T follicular helper cell (primary cell): ENCODE data around the gene GABRP.
"Not testable (repeated sequence)": the region's sequence is repeated elsewhere in the genome, so short reads cannot be mapped to it uniquely, and the experiment has no call there.

Experiments
- DNase-seq: peaks from one replicate; pipeline ENCODE4 v3.0.0-alpha.2; 2020; ENCODE audit warnings: low read depth
- total RNA-seq, 2 experiments: gene quantifications; one replicate each; lab custom pipeline; 2026; lab: John Stamatoyannopoulos, UW

The GABRP gene
- total RNA-seq, result 0 reads per million in 2 experiments

GRCh38 chr5:170783498-170784247, at the start of gene GABRP:
GABRP (plus strand) TSS chr5:170783725; CDS start chr5:170788616, 4,891 bp downstream.
- DNase-seq, result no peak

DNA sequence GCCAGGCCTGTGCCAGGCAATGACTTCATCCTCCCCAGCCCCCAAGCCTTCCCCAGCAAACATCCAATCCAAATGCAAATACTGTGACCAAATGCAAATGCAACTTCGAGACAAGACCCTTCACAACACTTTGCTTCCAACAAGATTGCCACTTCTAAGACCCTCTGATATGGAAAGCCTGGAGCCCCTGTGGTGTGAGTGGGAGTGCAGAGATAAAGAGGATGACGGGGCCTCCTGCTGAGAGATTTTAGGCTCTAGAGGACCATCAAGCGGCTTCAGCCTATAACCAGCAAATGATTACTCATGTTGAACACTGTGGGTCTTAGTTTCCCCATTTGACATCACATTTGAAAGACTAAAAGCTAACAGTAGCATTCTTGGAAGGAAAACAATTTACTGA, 46.6 kb upstream of the GABRP start:
- no peak for DNase-seq

- no peak for DNase-seq
These were observed 45.9 kb upstream of the GABRP start for GRCh38 chr5:170737591-170737990.

DNA sequence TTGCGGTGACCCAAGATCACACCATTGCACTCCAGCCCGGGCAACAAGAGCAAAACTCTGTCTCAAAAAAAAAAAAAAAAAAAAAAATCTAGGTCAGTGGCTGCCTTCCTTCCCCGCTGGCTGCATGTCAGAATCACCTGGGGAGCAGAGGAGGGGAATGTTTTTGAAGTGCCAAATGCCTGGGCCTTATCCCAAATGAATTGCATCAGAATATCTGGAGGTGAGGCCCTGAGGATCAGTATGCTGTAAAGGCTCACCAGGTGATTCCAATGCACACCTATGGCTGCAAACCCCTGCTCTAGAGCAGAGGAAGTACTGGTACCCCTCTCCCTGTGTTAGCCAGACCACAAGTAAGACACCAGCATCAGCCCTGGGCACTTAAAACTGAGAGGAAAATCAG, 44.7 kb upstream of the GABRP start:
- no peak for DNase-seq

DNA sequence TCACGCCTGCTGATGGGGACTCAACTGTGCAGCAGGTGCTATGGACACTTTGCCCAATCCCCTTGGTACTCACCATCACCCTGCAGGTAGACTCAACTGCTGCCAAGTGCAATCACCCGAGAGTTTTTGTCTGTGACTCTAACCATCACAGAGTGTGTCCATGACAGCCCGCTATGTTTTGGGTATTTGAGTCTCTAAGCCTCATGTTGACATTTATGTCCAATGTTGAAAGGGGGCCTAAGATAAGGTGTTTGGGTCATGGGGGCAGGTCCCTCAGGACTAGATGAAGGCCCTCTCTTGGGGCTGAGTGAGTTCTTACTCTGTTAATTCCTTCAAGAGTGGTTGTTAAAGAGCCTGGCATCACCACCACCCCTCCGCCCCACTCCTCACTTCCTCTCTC, 44.1 kb upstream of the GABRP start:
- DNase-seq, result no peak

- no peak for DNase-seq
These were observed 42.8 kb upstream of the GABRP start for GRCh38 chr5:170740551-170741205.

- DNase-seq, result no peak
These were observed 41.7 kb upstream of the GABRP start for GRCh38 chr5:170741801-170742200.

- DNase-seq, result no peak
These were observed 39.7 kb upstream of the GABRP start for GRCh38 chr5:170743876-170744212.

DNA sequence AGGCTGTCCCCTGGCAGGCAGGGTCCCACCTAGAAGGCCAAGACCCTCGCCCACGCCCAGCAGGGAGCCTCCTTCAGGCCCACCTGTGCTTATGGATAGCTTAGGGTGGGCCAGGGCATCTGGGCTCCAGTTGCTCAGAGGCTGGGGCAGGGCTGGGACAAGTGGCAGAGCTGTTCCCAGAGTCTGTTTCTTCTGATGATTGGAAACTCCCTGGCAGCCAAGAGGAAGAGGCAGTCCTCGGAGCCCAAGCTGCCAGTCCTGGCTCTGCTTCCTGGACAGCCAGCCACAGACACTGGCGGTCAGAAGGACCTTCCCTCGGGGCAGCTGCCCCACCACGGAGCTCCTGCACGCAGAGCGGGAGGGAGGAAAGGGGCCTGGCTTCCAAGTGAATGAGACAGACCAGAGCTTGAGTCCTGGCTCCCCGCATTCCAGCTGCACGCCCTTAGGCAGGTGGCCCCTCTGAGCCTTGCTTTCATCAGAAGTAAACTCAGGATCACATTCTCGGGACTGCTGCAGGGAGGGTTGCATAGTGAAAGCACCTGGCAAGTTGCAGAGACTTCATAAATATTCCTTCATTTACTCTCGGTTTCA, 37.9 kb upstream of the GABRP start:
- DNase-seq, result no peak

- DNase-seq, result no peak
These were observed 37.2 kb upstream of the GABRP start for GRCh38 chr5:170746075-170746960.

GRCh38 chr5:170746961-170747340, 36.6 kb upstream of the GABRP start:
- DNase-seq, result no peak

- DNase-seq, result no peak
These were observed 36.2 kb upstream of the GABRP start for GRCh38 chr5:170747357-170747756.

DNA sequence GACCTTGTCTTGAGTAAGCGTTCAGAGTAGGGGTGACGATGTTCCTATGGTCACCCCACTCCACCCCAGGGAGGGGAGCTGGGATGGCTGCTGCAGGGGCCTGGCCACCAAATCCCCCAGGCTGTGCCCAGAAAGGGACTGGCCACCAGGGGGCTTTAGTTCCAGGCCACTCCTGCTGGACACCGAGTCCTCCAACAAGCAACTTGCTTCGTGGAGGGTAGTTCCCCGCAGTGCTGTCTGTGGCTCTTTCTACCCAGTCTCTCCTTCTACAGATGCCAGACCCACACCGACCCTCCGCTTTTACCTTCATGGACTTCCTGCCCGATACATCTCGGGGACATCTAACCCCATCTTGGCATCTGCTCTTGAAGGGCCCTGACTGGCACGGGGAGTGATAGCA, 35.7 kb upstream of the GABRP start:
- no peak for DNase-seq

- DNase-seq, result no peak
These were observed 34.5 kb upstream of the GABRP start for GRCh38 chr5:170748951-170749471.

GRCh38 chr5:170749911-170750431, 33.6 kb upstream of the GABRP start:
- DNase-seq, result no peak

DNA sequence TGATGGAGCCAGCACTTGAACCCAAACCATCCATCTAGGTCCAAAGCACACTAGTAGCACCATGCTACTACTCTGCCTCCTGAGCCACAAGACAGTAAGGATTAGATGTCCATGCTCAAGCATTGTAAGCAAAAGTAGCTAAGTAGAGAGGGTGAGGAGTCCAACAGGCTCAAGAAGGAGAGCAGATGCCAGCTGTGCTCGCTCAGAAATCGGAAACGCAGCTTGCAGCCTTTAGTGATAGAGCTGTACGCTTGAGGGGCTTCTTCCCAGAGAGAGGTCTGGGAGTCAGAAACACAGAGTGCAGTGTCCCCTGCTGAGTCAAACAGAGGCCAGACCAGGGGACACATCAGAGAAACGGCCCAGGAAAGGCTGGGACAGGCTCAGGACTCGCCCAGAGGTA, 32.7 kb upstream of the GABRP start:
- DNase-seq, result no peak

GRCh38 chr5:170751631-170752030, 31.9 kb upstream of the GABRP start:
- no peak for DNase-seq

DNA sequence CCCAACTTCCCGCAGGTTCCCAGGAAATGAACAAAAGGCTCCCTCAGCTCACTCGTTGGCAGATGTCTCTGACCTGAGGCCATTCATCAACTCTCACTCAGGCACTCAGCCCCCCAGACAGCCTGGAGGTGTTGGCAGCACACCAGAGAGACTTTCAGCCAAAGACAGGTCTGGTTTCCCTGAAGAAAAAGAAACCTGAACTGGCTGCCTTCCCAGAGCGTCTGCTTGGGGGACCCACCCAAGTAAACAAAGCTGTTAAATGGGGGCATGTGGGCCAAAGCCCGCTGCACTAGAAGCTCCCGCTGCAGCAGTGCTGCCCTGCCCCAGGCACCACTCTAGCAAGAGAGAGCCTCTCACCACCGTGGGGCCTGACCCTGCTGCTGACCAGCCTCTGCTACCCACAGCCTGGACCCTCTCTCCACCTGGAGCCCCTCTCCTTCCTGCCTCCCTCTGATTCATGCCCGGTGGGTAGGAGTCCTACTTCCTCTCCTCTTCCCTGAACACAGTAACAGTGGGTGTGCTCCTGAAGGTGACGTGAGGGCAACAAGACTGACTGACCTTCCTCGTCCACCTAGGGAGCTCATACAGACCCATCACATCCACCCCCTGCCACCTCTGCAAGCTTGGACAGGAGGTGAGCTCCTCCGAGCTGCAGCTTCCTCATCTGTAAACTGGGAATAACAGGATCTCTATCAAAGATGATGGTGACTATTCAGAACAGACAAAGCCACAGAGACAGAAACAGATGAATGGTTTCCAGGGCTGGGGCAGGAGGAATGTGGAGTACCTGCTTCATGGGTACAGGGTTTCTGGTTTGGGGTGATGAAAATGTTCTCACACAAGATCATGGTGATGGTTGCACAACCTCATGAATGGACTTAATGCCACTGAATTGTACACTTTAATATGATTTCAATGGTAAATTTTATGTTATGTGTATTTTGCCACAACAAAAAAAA, 31.0 kb upstream of the GABRP start:
- no peak for DNase-seq

DNA sequence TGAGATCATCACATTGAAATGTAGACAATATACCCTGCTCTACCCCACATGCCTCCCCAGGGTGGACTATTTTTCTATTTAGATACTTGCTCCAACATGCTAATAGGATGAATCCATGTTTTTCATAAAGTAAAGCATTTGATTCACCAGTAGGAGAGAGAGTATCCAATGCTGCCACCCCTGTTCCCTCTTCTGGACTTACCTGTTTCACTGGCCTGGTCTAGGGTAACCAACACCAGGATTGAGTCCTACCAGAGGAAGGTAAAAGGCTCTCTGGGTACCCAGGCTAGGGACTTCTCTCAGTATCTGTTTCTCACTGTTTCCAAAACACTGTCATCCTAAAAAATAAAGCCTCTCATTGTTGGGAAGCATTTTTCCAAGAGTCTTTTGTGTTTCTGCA, 30.2 kb upstream of the GABRP start:
- no peak for DNase-seq

DNA sequence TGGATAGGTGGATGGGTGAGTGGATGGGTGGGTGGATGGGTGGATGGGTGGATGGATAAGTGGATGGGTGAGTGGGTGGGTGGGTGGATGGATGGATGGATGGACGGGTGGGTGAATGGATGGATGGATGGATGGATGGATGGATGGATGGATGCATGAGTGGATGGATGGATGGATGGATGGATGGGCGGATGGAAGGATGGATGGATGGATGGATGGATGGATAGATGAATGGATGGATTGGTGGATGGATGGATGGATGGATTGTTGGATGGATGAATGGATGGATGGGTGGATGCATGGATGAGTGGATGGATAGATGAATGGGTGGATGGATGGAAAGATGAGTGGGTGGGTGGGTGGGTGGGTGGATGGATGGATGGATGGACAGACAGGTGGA, 29.0 kb upstream of the GABRP start:
- DNase-seq, result not testable (repeated sequence)
